Urothelium cell line (cell line): ENCODE results near the gene BTF3.
"Not testable (repeated sequence)": the region's sequence is repeated elsewhere in the genome, so short reads cannot be mapped to it uniquely, and the experiment has no call there.

ENCODE experiments used
- DNase-seq: peaks from one replicate; pipeline ENCODE4 v3.0.0; 2011; ENCODE audit warnings: low spot score, mixed read lengths
- FAIRE-seq: peaks from 2 replicates; lab custom pipeline; 2011; peaks lifted over from hg19 to GRCh38; lab: Jason Lieb, UNC

The BTF3 gene

GRCh38 chr5:73484511-73484910 is 13.7 kb upstream of the BTF3 start:
- FAIRE-seq, result no peak
- DNase-seq, result no peak

GRCh38 chr5:73485715-73486114 is 12.5 kb upstream of the BTF3 start:
- DNase-seq (no peak), FAIRE-seq (no peak)

- DNase-seq (no peak), FAIRE-seq (no peak)
Observed at GRCh38 chr5:73486119-73486899, 11.9 kb upstream of the BTF3 start.

- not testable (repeated sequence) for DNase-seq, FAIRE-seq
Observed at GRCh38 chr5:73487257-73487656, 11.0 kb upstream of the BTF3 start.

- FAIRE-seq (no peak), DNase-seq (no peak)
Observed at GRCh38 chr5:73487815-73488214, 10.4 kb upstream of the BTF3 start.

- FAIRE-seq (peak; percentile 9), DNase-seq (no peak)
Observed at GRCh38 chr5:73488806-73489205, 9.4 kb upstream of the BTF3 start.

- DNase-seq (no peak), FAIRE-seq (no peak)
Observed at GRCh38 chr5:73490088-73490487, 8.2 kb upstream of the BTF3 start.

- DNase-seq, result no peak
- no peak for FAIRE-seq
Observed at GRCh38 chr5:73491155-73491554, 7.1 kb upstream of the BTF3 start.

- FAIRE-seq, result no peak
- no peak for DNase-seq
Observed at GRCh38 chr5:73493421-73493820, 4.8 kb upstream of the BTF3 start.

- DNase-seq, result no peak
- FAIRE-seq, result no peak
Observed at GRCh38 chr5:73494721-73495120, 3.5 kb upstream of the BTF3 start.

GRCh38 chr5:73495772-73496335 is 2.4 kb upstream of the BTF3 start:
- FAIRE-seq, result no peak
- DNase-seq, result no peak

- FAIRE-seq (no peak), DNase-seq (peak; percentile 58)
Observed at GRCh38 chr5:73496984-73497457, 1.2 kb upstream of the BTF3 start.

GRCh38 chr5:73497497-73498056 is 665 bp upstream of the BTF3 start:
- no peak for DNase-seq
- no peak for FAIRE-seq

- no peak for DNase-seq
- no peak for FAIRE-seq
Observed at GRCh38 chr5:73499187-73499586, 945 bp downstream of the BTF3 start.

GRCh38 chr5:73499756-73500155 is 1.5 kb downstream of the BTF3 start:
- no peak for FAIRE-seq
- DNase-seq, result no peak

GRCh38 chr5:73501406-73501805 is 3.2 kb downstream of the BTF3 start:
- no peak for FAIRE-seq
- no peak for DNase-seq

GRCh38 chr5:73506459-73506955 is 8.3 kb downstream of the BTF3 start:
- DNase-seq (no peak), FAIRE-seq (peak; percentile 20)

- DNase-seq (no peak), FAIRE-seq (no peak)
Observed at GRCh38 chr5:73507062-73507461, 8.8 kb downstream of the BTF3 start.

- DNase-seq, result not testable (repeated sequence)
- peak; percentile 65 for FAIRE-seq
Observed at GRCh38 chr5:73508521-73508920, 10.3 kb downstream of the BTF3 start.

GRCh38 chr5:73513996-73514395 is 15.8 kb downstream of the BTF3 start:
- DNase-seq (no peak), FAIRE-seq (no peak)

- no peak for DNase-seq
- no peak for FAIRE-seq
Observed at GRCh38 chr5:73514418-73514817, 16.2 kb downstream of the BTF3 start.

GRCh38 chr5:73515232-73515631 is 17.0 kb downstream of the BTF3 start:
- DNase-seq (no peak), FAIRE-seq (no peak)
